Measurements from ENCODE around the gene STK33. TPM values are rescaled to one million over a fixed set of nuclear protein-coding genes. Genes with fewer than 3 reads are reported as not detected.

STK33 gene
- total and polyA plus RNA-seq, 12 donors = 6.9 to 37.9 (median 30.1) TPM

DNA sequence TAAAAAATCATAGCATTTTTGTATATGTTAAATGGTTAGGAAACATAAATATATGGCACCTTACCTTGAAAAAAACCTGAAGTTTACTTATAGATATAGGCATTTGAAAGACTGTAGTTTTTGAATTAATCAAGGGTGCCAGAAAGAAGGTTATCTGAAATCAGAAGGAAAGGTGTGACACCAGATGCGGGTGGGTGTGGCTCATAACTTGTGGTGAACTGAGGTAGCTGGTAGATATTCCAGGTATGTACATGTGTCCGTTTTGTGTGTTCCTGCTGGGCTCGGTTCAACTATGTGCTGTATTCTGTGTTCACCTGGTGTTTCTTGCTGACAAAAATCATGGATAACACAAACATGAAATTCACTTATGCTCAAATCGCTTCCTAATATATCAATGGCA, 35.6 kb downstream of the STK33 start:
- no peak for ATAC-seq
- TF ChIP-seq CTCF (IDR thresholded peaks at IDR 0.05) = no peak
- H3K36me3 ChIP-seq = no peaks in the 10 kb centered on the region
- intact Hi-C loops (cut with DNase I) = no loop called here
- peaks cover 0 to 5% (median 0%) of the 10 kb centered on the region in 7 donors for H3K27me3 ChIP-seq
- H3K4me1 ChIP-seq = no peaks in the 10 kb centered on the region
- WGBS, 2 donors = 88 to 94% methylated on average over 4 of the region's 4 CpGs
- no peak overlapping the region for H3K27ac ChIP-seq
- peaks cover 0 to 16% (median 6%) of the 10 kb centered on the region in 11 donors for H3K9me3 ChIP-seq
- H3K4me3 ChIP-seq = no peak overlapping the region
- no peak for DNase-seq

GRCh38 chr11:8545698-8546366, 48.2 kb downstream of the STK33 start:
- peaks cover 0 to 3% (median 0%) of the 10 kb centered on the region in 9 donors for H3K4me1 ChIP-seq
- no peak for TF ChIP-seq CTCF (IDR thresholded peaks at IDR 0.05)
- H3K36me3 ChIP-seq = no peaks in the 10 kb centered on the region
- DNase-seq = no peak
- ATAC-seq = no peak
- intact Hi-C loops (cut with DNase I) = no loop called here
- peaks cover 0 to 8% (median 0%) of the 10 kb centered on the region in 7 donors for H3K27me3 ChIP-seq
- no peak overlapping the region for H3K27ac ChIP-seq
- peaks cover 0 to 14% (median 8%) of the 10 kb centered on the region in 11 donors for H3K9me3 ChIP-seq
- H3K4me3 ChIP-seq = no peak overlapping the region
- WGBS, 2 donors = 60 to 80% methylated on average over 4 of the region's 4 CpGs

DNA sequence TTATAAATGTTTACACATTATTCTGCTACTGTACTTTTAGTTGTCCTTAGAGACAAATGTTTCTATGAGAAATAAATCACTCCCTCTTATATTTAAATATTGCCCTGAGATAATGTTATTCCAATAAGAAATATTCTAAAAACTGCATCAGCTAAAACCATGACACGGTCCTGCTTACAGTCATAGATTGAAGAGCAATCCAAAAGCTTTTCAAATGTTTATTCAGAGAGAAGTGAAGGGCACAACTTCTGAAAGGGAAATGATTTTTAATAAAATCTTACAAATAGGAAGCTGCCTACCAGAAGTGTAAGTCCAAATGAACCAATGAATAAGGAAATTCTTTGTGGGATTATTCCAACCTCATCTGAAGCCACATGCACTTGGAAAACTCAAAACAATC, 49.2 kb downstream of the STK33 start:
- ATAC-seq (no peak), DNase-seq (no peak)
- H3K27me3 ChIP-seq = peaks cover 0 to 8% (median 0%) of the 10 kb centered on the region in 7 donors
- no peak overlapping the region for H3K27ac ChIP-seq
- H3K4me3 ChIP-seq = no peak overlapping the region
- no peaks in the 10 kb centered on the region for H3K36me3 ChIP-seq
- TF ChIP-seq CTCF (IDR thresholded peaks at IDR 0.05) = no peak
- intact Hi-C loops (cut with DNase I) = no loop called here
- peaks cover 0 to 14% (median 8%) of the 10 kb centered on the region in 11 donors for H3K9me3 ChIP-seq
- 59 to 67% methylated on average over 1 of the region's 1 CpG for WGBS, 2 donors
- peaks cover 0 to 3% (median 0%) of the 10 kb centered on the region in 9 donors for H3K4me1 ChIP-seq

DNA sequence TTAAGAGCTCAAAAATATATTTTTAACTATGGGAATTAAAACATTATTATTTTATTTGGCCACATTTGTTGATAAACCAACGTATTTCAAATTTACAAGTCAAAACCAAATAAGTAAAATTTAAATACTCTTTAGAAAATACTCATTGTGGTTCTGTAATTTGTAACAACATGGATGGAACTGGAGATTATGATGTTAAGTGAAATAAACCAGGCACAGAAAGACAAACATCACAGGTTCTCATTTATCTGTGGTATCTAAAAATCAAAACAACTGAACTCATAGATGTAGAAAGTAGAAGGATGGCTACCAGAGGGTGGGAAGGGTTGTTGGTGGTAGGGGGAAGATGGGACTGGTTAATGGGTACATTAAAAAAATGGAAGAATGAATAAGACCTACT, 50.8 kb downstream of the STK33 start:
- TF ChIP-seq CTCF (IDR thresholded peaks at IDR 0.05) = no peak
- 64 to 71% methylated on average over 1 of the region's 1 CpG for WGBS, 2 donors
- no peak overlapping the region for H3K27ac ChIP-seq
- no peaks in the 10 kb centered on the region for H3K36me3 ChIP-seq
- intact Hi-C loops (cut with DNase I) = no loop called here
- H3K27me3 ChIP-seq = peaks cover 0 to 8% (median 0%) of the 10 kb centered on the region in 7 donors
- peaks cover 0 to 11% (median 3%) of the 10 kb centered on the region in 11 donors for H3K9me3 ChIP-seq
- peaks cover 0 to 3% (median 0%) of the 10 kb centered on the region in 9 donors for H3K4me1 ChIP-seq
- no peak overlapping the region for H3K4me3 ChIP-seq
- DNase-seq (no peak), ATAC-seq (no peak)

Measured in heart right ventricle (tissue), 16 donors.